ENCODE data around the gene NTN4. TPM values are rescaled to one million over a fixed set of nuclear protein-coding genes. Genes with fewer than 3 reads are reported as not detected.
A peak's percentile ranks its signal among the peaks of the same experiment; 100 is the strongest.
"Not testable (repeated sequence)": the region's sequence is repeated elsewhere in the genome, so short reads cannot be mapped to it uniquely, and the experiment has no call there.

Gene NTN4
- 10 to 100 TPM; 17.4 to 25.3 TPM for total RNA-seq
- long read RNA-seq, transcript NTN4-201 (10 exons, 3,615 nt) = major isoform, 34 of 46 reads
- long read RNA-seq, partial matches to known transcripts = 6 of 46 reads
- long read RNA-seq, other reads (novel, unspliced or antisense) = 5 of 46 reads

DNA sequence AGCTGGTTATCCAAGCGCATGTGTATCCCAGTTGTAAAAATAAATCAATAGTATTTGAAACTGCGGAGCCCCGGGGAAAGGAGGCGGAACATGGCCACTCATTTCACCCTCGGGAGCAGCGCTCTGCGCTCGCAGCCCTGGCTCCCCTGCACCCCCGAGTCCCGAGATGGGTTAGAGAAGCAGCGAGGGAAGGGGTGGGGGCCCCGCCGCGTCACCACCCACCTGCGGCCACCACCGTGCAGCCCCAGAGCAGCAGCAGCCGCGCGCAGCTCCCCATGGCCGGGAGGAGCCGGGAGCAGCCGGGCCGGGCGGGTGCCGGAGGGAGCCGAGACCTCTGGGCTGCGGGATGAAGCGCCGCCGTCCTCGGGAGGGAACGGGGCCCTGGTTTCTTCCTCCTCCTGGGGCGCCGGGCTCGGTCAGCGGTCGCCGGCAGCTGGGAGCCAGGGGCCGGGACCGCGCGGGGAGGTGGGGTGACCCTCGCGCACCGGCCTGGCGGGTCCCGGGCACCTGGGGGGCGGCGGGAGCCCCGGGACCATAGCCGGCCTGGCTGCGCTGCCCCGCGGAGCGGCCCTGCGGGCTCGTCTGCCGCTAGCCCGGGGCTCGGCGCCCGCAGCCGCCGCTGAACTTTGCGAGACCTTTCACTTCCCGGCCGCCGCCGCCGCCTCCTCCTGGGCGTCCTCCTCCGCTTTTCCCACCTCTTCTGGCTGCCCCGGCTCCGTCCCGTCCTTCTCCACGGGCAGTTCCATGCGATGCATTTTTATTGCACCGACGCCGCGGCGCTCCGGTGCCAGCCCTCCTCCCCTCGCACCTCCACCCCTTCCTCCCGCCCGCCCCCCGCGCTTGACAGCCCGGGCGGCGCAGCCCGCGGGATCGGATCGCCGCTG, at the start of gene NTN4:
Gene NTN4, minus strand, starts transcription at position 732 of the 884 bp plus-strand sequence. Its CDS starts 455 bp downstream, at position 277.
- intact Hi-C loops (cut with DNase I, micrococcal nuclease) = no loop called here
- peak; percentile 77 for ATAC-seq
- DNase-seq = peak; percentile 43 to 70

DNA sequence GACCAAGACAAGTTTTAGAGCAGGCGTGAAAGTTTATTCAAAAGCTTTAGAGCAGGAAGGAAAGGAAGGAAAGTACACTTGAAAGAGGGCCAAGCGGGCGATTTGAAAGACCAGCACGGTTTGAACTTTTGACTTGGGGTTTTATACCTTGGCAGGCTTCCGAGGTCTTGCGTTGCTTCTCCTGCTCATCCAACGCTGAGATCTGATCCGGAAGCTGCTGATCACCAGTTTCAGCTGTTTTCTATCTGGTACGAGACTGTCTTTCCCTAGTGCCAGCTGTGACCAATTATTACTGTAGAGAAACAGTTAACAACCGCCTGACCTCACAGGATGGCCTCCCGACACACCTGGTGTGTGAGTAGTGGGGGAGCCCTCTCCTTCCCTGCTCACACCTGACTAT, 47.6 kb upstream of the NTN4 start:
- peak; percentile 89 for ATAC-seq

DNA sequence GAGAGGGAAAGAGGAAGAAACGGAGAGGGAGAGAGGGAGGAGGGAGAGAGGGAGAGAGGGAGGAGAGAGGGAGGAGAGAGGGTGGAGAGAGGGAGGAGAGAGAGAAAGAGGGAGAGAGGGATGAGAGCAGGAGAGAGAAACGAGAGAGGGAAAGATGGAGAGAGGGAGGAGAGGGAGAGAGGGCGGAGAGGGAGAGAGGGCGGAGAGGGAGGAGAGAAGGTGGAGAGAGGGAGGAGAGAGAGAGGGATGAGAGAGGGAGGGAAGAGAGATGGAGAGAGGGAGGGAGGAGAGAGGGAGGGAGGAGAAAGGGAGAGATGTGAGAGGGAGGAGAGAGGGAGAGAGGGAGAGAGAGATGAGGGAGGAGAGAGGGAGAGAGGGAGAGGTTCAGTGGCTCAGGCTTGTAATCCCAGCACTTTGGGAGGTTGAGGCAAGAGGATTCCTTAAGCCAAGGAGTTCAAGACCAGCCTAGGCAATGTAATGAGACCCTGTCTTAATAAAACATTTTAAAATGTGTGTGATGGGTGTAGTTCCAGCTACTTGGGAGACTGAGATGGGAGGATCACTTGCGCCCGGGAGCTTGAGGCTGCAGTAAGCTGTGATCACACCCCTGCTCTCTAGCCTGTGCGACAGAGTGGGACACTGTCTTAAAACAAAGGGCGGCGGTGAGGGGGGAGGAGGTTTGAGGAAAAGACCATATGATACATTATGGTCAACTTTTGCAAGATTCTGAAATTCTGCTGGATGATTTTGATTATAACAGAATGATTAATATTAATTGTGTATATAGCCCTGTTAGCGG, 46.9 kb upstream of the NTN4 start:
- ATAC-seq = peak; percentile 56
- no peak for DNase-seq
- intact Hi-C loops (cut with DNase I, micrococcal nuclease) = no loop called here

More for the DNA sequence above, 47.6 kb upstream of the NTN4 start:
- intact Hi-C loops (cut with DNase I, micrococcal nuclease) = no loop called here
- peak; percentile 71 to 76 for DNase-seq

DNA sequence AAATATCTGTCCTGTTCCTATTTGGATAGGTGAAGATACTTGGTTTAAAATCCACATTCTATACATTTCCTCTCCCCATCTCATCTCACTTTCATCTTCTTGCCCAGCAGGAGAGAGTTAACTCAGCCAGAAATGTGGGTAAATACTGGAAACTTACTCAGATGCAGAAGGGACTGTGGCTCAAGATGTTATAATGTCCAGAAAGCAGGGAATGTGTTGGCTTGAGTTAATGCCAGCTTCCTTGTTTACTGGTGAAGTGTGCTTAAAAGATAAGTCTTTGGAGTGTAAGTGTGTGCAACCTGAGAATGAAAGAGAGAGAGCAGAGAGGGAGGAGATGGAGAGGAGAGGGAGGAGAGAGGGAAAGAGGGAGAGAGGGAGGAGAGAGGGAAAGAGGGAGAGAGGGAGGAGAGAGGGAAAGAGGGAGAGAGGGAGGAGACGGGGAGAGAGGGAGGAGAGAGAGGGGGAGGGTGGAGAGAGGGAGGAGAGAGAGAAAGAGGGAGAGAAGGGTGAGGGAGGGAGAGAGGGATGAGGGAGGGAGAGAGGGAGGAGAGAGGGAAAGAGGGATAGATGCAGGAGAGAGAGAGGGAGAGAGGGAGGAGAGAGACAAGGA, 46.2 kb upstream of the NTN4 start:
- ATAC-seq (peak; percentile 66), DNase-seq (no peak)
- intact Hi-C loops (cut with DNase I, micrococcal nuclease) = no loop called here

DNA sequence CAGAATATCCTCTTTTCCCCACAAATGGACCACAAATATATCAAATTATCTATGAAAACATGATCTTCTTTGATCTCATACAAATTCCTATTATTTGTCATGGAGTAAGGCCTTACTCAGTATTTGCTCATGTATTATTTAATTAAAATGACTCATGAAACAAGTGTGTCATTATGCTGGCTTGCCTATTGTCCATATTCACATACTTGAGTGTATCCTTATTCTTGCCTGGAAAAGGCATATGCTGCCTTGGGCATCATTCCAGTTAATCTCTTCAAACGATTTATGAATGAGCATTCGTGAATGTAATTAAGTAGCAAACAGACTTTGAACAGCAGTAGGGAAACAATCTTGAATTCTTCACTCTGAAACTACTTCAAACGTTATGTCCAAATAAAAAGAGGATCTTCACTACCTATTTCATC, 45.6 kb upstream of the NTN4 start:
- DNase-seq = no peak
- ATAC-seq = no peak
- intact Hi-C loops (cut with DNase I, micrococcal nuclease) = no loop called here

DNA sequence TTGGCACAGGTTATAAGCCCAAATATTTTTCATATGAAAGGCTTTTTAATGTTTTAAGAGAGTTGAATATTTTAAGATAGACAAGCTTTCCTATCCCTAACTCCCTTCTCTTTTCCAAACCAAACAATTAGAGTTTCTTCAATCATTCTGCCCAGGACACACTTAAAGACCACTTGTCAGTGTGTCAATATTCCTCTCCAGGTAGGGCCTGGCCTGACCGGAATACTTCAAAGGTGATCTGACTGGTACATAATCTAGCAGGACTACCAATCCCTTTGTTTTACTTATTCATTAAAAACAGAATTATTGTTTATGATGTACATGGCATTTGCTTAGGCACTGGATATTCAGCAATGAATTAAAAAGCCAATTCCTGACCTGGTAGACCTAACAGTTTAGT, 44.0 kb upstream of the NTN4 start:
- no peak for DNase-seq
- intact Hi-C loops (cut with DNase I, micrococcal nuclease) = no loop called here
- ATAC-seq = no peak

DNA sequence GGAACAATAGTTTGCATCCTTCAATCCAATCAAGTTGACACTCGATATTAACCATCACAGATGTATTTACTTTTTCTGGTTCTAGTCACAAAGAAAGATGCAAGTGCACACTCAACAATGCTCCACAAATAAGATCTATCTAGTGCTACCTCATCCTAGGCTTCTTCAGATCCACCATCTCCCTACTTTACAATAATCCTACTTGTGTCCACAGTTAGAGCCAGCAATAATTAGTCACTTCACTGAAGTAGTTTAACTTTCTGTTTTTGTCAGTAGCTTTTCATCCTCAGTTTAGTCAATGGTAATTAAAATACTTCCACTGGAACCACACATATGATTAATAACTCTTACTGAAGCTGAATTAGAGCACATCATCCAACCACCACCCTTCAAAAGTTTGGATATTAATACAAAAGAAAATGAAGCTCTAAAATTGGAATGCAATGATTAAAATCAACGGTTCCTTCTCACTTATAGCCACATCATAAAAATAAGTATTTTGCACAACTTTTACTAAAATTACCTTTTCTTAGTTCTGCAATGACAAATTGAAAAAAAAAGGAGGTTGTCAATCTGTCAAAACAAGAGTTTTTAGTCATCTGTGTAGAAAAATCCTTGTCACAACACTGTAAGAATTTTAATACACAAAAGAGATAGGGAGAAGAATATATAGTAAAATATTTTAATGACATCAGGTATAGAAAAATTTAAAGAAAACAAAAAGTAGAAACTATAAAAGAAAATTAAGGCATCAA, 39.9 kb upstream of the NTN4 start:
- ATAC-seq = no peak
- intact Hi-C loops (cut with DNase I, micrococcal nuclease) = no loop called here
- no peak for DNase-seq

DNA sequence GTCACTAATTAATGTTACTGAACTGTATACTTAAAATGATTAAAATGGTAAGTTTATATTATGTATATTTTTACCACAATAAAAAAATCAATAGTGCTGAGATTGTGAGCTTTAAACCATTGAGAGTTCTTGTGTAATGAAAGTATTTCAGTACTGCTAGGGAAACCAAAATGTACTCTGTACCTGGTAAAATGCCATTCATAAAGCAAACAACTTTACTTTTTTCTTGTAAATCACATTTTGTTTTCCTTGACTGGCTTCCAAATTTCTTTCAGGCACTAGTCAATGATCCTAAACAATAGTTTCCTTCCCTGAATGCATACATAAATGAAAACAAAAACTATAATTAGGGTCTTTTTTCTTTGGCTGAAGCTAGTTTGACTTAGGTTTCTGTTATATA, 38.8 kb upstream of the NTN4 start:
- intact Hi-C loops (cut with DNase I, micrococcal nuclease) = no loop called here
- no peak for DNase-seq
- peak; percentile 61 for ATAC-seq

DNA sequence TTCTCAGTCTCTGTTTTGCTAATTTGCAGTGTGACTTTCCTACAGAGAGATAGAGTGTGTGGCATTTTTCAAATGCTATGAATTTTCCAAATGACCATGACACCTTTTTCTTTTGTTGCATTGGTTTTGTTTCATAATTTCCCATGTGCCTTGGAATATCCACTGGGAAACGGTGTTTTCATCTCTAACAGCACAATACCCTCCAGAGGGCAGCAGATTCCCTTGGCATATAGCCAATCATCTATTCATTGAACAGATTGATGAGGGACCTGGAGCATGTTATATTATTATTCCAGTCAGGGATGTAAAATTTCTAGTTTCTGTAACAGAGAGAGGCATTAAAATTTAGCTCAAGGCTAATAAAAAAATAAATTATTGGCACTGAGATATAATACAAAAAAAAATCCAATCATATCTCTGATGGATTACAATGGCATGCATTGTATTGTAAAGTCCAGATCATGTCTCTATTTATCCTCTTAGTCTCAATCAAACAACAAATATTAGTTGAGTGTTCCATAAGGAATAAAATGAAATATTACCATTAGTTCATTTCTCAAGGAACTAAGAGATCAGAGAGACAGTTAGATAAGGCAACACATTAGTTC, 29.6 kb upstream of the NTN4 start:
- peak in 1 of 2 donors; percentile 53 for DNase-seq
- intact Hi-C loops (cut with DNase I, micrococcal nuclease) = no loop called here
- ATAC-seq = peak; percentile 68

DNA sequence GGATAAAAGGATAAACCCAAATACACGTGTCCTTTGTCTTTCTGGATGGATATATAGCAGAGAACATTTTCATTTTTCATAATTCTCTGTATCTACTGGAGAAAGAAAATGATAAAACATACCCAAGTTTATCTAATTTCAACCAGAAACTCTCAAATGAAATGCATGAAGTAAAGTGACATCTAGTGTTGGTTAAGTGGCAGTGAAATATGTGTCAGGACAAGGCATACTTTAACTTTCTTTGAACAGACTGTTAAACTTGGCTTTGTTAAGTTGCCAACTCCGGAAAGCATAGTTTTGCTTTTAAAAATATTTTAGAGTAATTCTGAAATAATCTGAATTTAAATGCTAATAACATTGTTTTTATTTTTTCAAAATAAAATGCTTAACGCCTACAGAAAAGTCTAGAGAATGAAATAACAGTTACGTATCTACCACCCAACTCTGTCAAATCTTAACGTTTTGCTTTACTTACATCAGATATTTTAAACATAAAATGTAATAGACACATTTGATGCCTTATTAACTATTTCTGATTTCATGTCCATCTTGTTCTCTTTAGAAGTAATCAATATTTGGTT, 25.2 kb upstream of the NTN4 start:
- DNase-seq (no peak), ATAC-seq (peak; percentile 71)
- intact Hi-C loops (cut with DNase I, micrococcal nuclease) = loop anchor here in 1 of 2 donors (5.0 kb wide), 1 partner anchor 233 kb away; no protein-coding TSS in a partner anchor

DNA sequence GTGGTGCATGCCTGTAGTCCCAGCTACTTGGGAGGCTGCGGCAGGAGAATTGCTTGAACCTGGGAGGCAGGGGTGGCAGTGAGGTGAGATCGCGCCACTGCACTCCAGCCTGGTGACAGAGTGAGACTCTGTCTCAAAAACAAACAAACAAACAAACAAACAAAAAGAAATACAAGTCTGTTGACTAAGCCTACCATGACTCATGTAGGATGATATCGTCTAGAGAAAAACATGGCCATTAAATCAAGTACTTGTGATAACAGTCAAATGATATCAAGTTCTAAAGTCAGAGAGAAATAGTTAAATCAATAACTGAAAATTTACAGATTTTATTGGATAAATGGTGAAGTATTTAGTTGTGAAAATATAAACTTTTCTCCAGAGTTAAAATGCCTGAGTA, 21.6 kb upstream of the NTN4 start:
- DNase-seq; intact Hi-C loops (cut with DNase I, micrococcal nuclease); ATAC-seq: not testable (repeated sequence)

DNA sequence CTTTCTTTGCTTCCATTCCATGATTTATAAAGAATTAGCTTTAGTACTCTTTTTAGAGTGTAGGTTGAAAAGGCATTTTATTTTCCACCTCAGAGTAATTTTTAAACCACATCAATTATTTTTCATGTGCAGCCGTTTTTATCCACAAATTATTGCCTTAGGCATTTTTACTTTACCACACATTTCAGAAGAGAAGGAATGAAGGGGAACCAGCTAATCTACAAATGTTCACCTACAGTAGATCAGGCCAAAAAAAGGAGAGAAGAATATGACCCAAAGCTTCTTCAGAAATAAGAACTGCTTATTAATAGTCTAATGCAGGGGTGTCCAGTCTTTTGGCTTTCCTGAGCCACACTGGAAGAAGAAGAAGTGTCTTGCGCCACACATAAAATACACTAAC, 19.8 kb upstream of the NTN4 start:
- DNase-seq (no peak), ATAC-seq (no peak)
- intact Hi-C loops (cut with DNase I, micrococcal nuclease) = no loop called here

DNA sequence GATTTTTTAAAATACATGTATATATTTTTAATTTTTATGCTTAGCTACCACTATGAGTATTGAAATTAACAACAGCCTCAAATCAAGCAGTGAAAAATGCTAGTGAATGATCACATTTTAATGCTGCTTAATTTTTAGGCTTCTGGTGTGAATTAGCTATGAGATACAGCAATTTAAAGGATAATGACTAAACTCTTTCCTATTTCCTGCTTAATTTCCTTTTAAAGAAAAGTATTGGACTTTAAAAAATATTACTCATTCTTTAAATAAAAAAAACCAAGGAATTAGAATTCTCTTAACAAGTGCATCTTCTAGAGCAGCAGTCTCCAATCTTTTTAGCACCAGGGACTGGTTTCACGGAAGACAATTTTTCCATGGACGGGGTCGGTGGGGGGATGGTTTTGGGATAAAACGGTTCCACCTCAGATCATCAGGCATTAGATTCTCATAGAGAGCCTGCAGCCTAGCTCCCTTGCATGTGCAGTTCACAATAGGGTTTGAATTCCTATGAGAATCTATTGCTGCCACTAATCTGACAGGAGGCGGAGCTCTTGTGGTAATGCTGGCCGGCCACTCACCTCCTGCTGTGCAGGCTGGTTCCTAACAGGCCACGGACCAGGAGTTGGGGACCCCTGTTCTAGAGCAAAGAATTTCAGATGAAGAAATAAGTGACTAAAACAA, 18.6 kb upstream of the NTN4 start:
- intact Hi-C loops (cut with DNase I, micrococcal nuclease) = no loop called here
- ATAC-seq (no peak), DNase-seq (no peak)

DNA sequence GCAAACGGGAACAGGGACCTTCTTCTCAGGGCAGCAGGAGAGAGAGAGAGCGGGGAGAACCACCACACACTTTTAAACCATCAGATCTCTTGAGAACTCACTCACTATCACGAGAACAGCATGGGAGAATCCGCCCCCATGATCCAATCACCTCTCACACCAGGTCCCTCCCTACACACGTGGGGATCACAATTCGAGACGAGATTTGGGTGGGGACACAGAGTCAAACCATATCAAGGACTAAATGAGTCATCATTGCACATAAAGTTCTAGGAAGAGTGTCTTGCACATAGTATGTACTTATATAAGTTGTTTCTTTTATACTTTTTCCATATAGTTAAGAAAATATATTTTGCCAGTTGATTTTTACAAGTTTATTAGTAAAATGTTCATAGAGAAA, 17.6 kb upstream of the NTN4 start:
- ATAC-seq (no peak), DNase-seq (no peak)
- intact Hi-C loops (cut with DNase I, micrococcal nuclease) = no loop called here

DNA sequence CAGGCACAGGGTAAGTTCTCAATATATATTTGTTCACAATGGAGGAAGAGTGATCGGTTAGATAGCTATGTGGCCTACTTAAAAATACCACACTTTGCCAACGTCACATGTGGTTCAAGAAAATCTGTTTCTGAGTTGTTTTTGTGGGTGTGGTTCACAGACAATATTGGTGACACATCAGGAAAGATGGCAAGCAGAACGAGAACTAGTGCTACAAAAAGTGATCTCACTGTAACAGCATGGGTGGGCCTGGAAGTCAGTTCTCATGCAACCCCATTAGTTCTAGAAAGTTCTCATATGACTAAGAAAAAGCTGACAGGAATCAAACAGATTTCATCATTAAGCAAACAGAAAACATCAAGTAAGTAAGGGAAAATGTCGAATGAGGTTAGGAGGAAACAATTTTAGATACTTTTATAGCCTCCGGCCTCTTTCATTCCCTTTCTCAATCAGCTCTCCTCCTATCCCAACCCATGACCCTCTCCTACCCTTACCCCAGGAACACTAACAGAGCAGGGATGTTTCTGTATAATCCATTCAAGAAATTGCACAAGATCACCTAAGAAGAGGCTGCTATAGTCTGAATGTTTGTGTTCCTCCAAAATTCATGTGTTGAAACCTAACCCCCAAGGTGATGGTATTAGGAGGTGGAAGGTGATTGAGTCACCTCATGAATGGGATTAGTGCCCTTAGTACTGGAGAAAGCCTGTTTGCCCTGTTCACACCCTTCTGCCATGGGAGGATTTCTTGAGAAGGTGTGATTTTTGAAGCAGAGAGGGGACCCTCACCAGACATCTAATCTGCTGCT, 15.5 kb upstream of the NTN4 start:
- intact Hi-C loops (cut with DNase I, micrococcal nuclease) = no loop called here
- no peak for DNase-seq
- peak; percentile 35 for ATAC-seq

DNA sequence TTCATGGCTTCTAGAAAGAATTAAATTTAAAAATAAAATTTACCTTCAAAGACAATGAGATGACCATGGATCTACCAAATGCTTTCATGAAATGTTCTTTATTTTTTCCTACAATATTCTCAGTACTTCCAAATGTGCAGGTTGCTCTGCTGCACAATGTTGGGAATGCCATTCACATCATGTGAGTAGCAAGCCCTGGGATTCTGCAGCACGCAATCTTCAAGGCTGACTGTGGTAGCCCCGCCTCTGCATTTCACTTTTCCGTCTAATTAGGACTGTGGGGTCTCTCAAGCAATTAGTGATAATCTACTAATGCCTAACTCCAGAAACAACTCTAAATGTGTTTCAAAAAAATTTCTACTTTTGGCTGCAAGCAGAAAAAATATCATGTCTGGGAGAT, 13.7 kb upstream of the NTN4 start:
- intact Hi-C loops (cut with DNase I, micrococcal nuclease) = no loop called here
- no peak for DNase-seq
- ATAC-seq = no peak

All from left colon (tissue), 2 donors.